ENCODE measurements around the gene TOP2A. TPM values are rescaled to one million over a fixed set of nuclear protein-coding genes. Genes with fewer than 3 reads are reported as not detected.

TOP2A gene
- total RNA-seq, 1 donor from 2014 or later: 41.9 TPM

DNA sequence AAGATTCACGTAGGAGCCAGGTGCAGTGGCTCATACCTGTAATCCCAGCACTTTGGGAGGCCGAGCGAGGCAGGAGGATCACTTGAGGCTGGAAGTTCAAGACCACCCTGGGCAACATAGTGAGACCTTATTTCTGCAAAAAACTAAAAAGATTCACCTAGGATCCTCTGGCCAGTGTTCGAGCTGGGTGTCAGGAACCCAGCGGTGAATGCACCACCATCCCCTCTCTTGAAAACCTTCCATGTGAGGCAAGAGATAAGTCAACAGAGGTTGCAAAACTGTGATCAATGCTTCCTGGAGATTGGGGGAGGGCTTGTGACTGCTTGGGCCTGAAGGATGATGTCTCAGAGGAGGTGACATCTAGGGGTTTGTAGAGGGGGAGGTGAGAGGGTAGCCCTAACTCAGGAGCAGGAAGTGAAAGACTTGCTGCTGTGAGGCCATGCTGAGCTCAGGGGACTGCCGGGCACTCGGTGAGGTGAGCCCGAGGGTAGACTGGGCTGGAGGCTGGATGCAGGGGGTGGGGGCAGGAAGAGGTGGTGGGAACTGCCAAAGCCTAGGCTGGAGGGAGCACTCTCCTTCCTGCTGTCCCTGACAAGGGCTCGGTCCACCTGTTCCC lies 64.8 kb downstream of the TOP2A start:
- peaks cover 31% of the 10 kb centered on the region for H3K4me1 Mint-ChIP-seq (ENCODE audit: unreplicated experiment)

GRCh38 chr17:40352237-40352778 lies 65.4 kb downstream of the TOP2A start:
- Mint-ChIP-seq H3K4me1 (ENCODE audit: unreplicated experiment) (peaks cover 37% of the 10 kb centered on the region), H3K27ac (ENCODE audit: unreplicated experiment) (no peak overlapping the region), H3K36me3 (ENCODE audit: unreplicated experiment) (peaks cover 38% of the 10 kb centered on the region), H3K9me3 (ENCODE audit: unreplicated experiment) (no peaks in the 10 kb centered on the region), H3K27me3 (ENCODE audit: unreplicated experiment) (no peaks in the 10 kb centered on the region), H3K4me3 (ENCODE audit: unreplicated experiment) (no peak overlapping the region)
- no peak for DNase-seq (ENCODE audit: extremely low spot score, unreplicated experiment)
- TF ChIP-seq, protein P1, sequence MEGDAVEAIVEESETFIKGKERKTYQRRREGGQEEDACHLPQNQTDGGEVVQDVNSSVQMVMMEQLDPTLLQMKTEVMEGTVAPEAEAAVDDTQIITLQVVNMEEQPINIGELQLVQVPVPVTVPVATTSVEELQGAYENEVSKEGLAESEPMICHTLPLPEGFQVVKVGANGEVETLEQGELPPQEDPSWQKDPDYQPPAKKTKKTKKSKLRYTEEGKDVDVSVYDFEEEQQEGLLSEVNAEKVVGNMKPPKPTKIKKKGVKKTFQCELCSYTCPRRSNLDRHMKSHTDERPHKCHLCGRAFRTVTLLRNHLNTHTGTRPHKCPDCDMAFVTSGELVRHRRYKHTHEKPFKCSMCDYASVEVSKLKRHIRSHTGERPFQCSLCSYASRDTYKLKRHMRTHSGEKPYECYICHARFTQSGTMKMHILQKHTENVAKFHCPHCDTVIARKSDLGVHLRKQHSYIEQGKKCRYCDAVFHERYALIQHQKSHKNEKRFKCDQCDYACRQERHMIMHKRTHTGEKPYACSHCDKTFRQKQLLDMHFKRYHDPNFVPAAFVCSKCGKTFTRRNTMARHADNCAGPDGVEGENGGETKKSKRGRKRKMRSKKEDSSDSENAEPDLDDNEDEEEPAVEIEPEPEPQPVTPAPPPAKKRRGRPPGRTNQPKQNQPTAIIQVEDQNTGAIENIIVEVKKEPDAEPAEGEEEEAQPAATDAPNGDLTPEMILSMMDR (IDR thresholded peaks at IDR 0.05): no peak

More for the DNA sequence above, 64.8 kb downstream of the TOP2A start:
- Mint-ChIP-seq H3K4me3 (ENCODE audit: unreplicated experiment) (no peak overlapping the region), H3K27me3 (ENCODE audit: unreplicated experiment) (no peaks in the 10 kb centered on the region), H3K27ac (ENCODE audit: unreplicated experiment) (no peak overlapping the region), H3K36me3 (ENCODE audit: unreplicated experiment) (peaks cover 37% of the 10 kb centered on the region), H3K9me3 (ENCODE audit: unreplicated experiment) (no peaks in the 10 kb centered on the region)
- no peak for DNase-seq (ENCODE audit: extremely low spot score, unreplicated experiment)
- TF ChIP-seq, protein P1 (IDR thresholded peaks at IDR 0.05): no peak

- Mint-ChIP-seq H3K27ac (ENCODE audit: unreplicated experiment) (peak overlapping the region; percentile 27), H3K4me3 (ENCODE audit: unreplicated experiment) (no peak overlapping the region), H3K9me3 (ENCODE audit: unreplicated experiment) (no peaks in the 10 kb centered on the region), H3K27me3 (ENCODE audit: unreplicated experiment) (no peaks in the 10 kb centered on the region), H3K4me1 (ENCODE audit: unreplicated experiment) (peaks cover 44% of the 10 kb centered on the region), H3K36me3 (ENCODE audit: unreplicated experiment) (peaks cover 35% of the 10 kb centered on the region)
- TF ChIP-seq, protein P1 (IDR thresholded peaks at IDR 0.05): no peak
- DNase-seq (ENCODE audit: extremely low spot score, unreplicated experiment): no peak
Measured at GRCh38 chr17:40351359-40352236, 66.1 kb downstream of the TOP2A start.

GRCh38 chr17:40350689-40351358 lies 66.9 kb downstream of the TOP2A start:
- Mint-ChIP-seq H3K27me3 (ENCODE audit: unreplicated experiment) (no peaks in the 10 kb centered on the region), H3K4me3 (ENCODE audit: unreplicated experiment) (no peak overlapping the region), H3K9me3 (ENCODE audit: unreplicated experiment) (no peaks in the 10 kb centered on the region), H3K27ac (ENCODE audit: unreplicated experiment) (no peak overlapping the region), H3K4me1 (ENCODE audit: unreplicated experiment) (peaks cover 52% of the 10 kb centered on the region), H3K36me3 (ENCODE audit: unreplicated experiment) (peaks cover 35% of the 10 kb centered on the region)
- TF ChIP-seq, protein P1 (IDR thresholded peaks at IDR 0.05): no peak
- no peak for DNase-seq (ENCODE audit: extremely low spot score, unreplicated experiment)
